Nephron progenitor cell (in vitro differentiated cells): ENCODE data around the gene POU2AF1.

ENCODE experiments used
- DNase-seq: peaks from one replicate; pipeline ENCODE4 v3.0.0; 2021
- H3K27ac Mint-ChIP-seq: 2 replicates; pipeline ENCODE4 v1.8.0; 2021; ENCODE audit warnings: mild to moderate bottlenecking, moderate library complexity, mixed read lengths
- H3K27me3 Mint-ChIP-seq: 2 replicates; pipeline ENCODE4 v1.8.0; 2021; ENCODE audit warnings: mild to moderate bottlenecking, low read depth, mixed read lengths; ENCODE audit not compliant: poor library complexity
- H3K36me3 Mint-ChIP-seq: 2 replicates; pipeline ENCODE4 v1.8.0; 2021; ENCODE audit warnings: low read depth, mixed read lengths
- H3K4me1 Mint-ChIP-seq: 2 replicates; pipeline ENCODE4 v1.8.0; 2021; ENCODE audit warnings: mixed read lengths
- H3K4me3 Mint-ChIP-seq: 2 replicates; pipeline ENCODE4 v1.8.0; 2021; ENCODE audit warnings: mild to moderate bottlenecking, moderate library complexity, mixed read lengths
- H3K9me3 Mint-ChIP-seq: 2 replicates; pipeline ENCODE4 v1.8.0; 2021; ENCODE audit warnings: mild to moderate bottlenecking, moderate library complexity, mixed read lengths
- TF ChIP-seq, protein P1 (sequence below): fragments of 200-600 bp; sonication (generic); IDR thresholded peaks from 2 replicates; pipeline ENCODE4 v1.5.0; 2021; ENCODE audit warnings: antibody characterized with exemption

POU2AF1 gene

DNA sequence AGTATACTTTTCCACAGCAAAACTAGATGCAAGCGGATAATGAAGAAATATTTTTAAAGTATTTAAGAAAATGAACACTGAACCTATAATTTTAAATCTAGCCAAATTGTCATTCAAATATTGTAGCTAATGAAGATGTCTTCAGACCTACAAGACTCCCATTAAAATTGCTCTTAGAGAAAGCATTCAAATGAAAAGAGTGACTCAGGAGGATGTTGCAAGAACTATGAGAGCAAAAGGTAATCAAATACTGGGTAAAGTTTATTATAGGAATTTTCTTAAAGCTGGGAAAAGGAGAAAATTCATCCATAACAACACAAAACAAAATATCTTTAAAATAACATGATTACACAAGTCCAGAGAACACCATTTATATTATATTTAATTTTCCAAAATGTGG lies 5.4 kb upstream of the POU2AF1 start:
- TF ChIP-seq, protein P1, sequence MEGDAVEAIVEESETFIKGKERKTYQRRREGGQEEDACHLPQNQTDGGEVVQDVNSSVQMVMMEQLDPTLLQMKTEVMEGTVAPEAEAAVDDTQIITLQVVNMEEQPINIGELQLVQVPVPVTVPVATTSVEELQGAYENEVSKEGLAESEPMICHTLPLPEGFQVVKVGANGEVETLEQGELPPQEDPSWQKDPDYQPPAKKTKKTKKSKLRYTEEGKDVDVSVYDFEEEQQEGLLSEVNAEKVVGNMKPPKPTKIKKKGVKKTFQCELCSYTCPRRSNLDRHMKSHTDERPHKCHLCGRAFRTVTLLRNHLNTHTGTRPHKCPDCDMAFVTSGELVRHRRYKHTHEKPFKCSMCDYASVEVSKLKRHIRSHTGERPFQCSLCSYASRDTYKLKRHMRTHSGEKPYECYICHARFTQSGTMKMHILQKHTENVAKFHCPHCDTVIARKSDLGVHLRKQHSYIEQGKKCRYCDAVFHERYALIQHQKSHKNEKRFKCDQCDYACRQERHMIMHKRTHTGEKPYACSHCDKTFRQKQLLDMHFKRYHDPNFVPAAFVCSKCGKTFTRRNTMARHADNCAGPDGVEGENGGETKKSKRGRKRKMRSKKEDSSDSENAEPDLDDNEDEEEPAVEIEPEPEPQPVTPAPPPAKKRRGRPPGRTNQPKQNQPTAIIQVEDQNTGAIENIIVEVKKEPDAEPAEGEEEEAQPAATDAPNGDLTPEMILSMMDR, result no peak
- Mint-ChIP-seq H3K36me3 (no peaks in the 10 kb centered on the region), H3K27me3 (peaks cover 10% of the 10 kb centered on the region)

DNA sequence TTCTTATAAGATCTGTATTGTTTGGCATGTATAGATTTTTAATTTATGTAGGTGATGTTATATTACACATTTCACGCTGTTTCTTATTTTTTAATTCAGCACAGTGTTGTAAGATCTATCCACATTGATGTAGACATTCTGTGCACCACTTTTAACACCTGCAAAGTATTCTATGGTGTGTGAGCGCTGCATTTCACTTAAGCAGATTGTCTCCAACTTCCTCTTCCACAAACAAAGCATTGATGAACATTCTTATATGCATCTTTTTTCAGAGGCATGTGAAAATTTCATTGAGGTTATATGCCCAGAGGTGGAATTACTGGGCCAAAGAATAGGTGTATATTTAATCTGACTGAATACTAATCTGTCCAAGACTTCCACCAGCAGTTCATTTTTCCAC lies 3.4 kb upstream of the POU2AF1 start:
- no peak for DNase-seq
- H3K9me3 Mint-ChIP-seq, result peaks cover 5% of the 10 kb centered on the region
- peaks cover 30% of the 10 kb centered on the region for H3K4me1 Mint-ChIP-seq
- H3K36me3 Mint-ChIP-seq, result no peaks in the 10 kb centered on the region
- no peak overlapping the region for H3K4me3 Mint-ChIP-seq
- TF ChIP-seq, protein P1, result no peak
- H3K27me3 Mint-ChIP-seq, result no peaks in the 10 kb centered on the region
- no peak overlapping the region for H3K27ac Mint-ChIP-seq

More for the DNA sequence above, 5.4 kb upstream of the POU2AF1 start:
- no peak for DNase-seq
- H3K27ac Mint-ChIP-seq, result no peak overlapping the region
- H3K4me1 Mint-ChIP-seq, result peaks cover 14% of the 10 kb centered on the region
- no peak overlapping the region for H3K4me3 Mint-ChIP-seq
- peaks cover 5% of the 10 kb centered on the region for H3K9me3 Mint-ChIP-seq

DNA sequence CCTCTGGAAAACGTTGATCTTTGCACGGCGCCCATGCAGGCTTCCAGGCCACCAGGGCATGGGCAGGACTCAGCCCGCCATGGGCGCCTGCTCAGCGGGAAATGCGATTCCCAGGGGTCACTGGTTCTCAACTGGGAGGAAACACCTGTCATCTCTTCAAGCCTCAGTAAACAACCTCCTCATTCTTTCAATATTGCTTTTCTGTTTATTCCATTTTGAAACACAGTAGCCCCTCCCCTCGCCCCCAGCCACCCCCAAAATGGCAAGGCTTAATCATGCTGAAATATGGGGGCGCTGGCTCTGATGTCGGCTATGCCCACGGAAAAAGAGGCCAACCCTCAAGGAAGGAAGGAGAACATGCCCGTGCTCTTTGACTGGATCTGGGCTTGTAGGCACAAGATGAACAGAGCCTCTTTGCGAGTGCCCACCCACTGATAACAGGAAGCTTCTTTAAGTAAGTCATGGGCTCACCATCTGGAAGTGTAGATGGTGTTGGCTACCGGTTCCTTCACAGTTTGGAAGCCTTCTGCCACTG lies 594 bp upstream of the POU2AF1 start:
- no peaks in the 10 kb centered on the region for H3K27me3 Mint-ChIP-seq
- TF ChIP-seq, protein P1, result no peak
- no peak overlapping the region for H3K4me3 Mint-ChIP-seq
- peaks cover 3% of the 10 kb centered on the region for H3K9me3 Mint-ChIP-seq
- peaks cover 46% of the 10 kb centered on the region for H3K4me1 Mint-ChIP-seq
- no peak overlapping the region for H3K27ac Mint-ChIP-seq
- no peaks in the 10 kb centered on the region for H3K36me3 Mint-ChIP-seq
- no peak for DNase-seq

DNA sequence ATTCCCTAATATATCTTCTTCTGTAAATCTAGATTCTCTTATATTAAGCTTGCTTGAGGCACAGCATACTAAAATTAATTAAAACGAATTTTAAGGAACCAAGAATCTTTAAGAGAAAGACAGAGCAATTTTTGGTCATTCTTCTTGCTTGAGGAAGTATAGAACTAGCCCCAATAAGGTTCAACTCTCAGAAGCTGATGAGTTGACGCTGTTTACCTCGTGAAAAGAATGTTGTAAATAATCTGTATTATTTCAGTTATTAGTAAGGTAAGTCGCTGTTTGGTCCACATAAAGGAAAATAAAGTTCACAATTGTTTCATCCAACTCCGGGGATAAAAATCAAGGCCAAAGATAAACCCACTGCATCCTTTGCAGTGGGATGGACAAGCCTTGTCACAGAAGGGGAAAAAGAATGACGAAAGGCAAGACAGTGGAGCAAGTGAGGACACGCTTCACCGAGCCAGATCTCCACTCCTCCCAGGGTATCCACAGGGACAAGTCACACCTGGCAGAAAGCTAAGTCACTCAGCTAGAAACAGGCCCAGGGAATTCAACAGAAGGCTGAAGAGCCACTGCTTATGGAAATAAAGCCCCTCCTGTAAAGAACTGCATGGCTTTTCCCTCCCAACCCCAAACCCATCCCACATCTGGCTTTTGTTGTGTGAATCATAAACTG lies 752 bp downstream of the POU2AF1 start:
- no peaks in the 10 kb centered on the region for H3K36me3 Mint-ChIP-seq
- H3K27me3 Mint-ChIP-seq, result peaks cover 3% of the 10 kb centered on the region
- TF ChIP-seq, protein P1, result no peak
- H3K4me1 Mint-ChIP-seq, result peaks cover 46% of the 10 kb centered on the region
- peak overlapping the region; percentile 44 for H3K27ac Mint-ChIP-seq
- H3K4me3 Mint-ChIP-seq, result peak overlapping the region; percentile 46
- DNase-seq, result no peak
- H3K9me3 Mint-ChIP-seq, result no peaks in the 10 kb centered on the region

DNA sequence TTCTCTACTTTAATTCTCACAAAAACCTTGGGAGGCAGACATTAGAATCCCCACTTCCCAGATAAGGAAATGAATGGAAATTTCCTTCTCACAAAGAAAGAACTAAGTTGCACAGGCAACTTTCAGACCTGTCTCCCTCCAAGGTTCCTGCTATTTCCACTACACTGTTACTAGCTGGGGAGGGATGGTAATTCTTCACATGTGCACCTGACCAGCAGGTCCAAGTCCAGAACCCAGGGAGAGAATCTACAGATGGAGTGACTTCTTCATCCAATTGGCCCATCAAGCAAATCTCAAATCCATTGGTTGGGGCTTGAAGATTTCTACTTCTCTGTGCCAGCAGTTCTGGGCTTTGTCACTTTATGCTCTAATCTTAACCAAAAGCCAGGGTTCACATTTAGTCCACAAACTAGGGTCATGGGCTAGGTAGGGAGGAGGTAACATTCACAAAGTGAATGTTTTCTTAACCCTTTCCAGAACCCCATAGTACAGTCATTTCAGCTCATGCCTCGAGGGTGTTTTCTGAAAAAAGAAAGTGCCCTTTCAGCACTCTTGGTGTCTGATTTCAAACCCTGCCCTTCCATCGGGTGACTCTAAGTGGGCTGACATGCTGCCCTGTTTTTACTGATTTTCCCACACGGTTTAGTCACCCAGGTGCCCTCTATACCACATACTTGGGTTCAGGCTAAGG lies 2.7 kb downstream of the POU2AF1 start:
- Mint-ChIP-seq H3K4me3 (no peak overlapping the region), H3K27ac (no peak overlapping the region), H3K4me1 (peaks cover 46% of the 10 kb centered on the region), H3K27me3 (peaks cover 13% of the 10 kb centered on the region), H3K9me3 (no peaks in the 10 kb centered on the region), H3K36me3 (no peaks in the 10 kb centered on the region)
- TF ChIP-seq, protein P1, result no peak
- no peak for DNase-seq
